Thyroid gland (tissue), 4 donors: ENCODE data around the gene CDK5RAP2.

Experiments
- POLR2A ChIP-seq, 2 donors: fragments of 450-650 bp; IDR thresholded peaks; one replicate each; pipeline ENCODE4 v1.6.1; 2017; ENCODE audit warnings: antibody characterized with exemption in 2 of 2, mild to moderate bottlenecking in 2 of 2, moderate library complexity in 1 of 2
- TF ChIP-seq, protein P1 (sequence below), 6 experiments: fragments of 200-600 bp in 3 of 6; fragments of 450-650 bp in 3 of 6; sonication (generic) in 3 of 6; IDR thresholded peaks; one replicate each; pipeline ENCODE4 v1.5.1; 2016 to 2019; ENCODE audit warnings: antibody characterized with exemption in 6 of 6, mild to moderate bottlenecking in 2 of 6, inconsistent platforms in 1 of 6, moderate library complexity in 1 of 6

DNA sequence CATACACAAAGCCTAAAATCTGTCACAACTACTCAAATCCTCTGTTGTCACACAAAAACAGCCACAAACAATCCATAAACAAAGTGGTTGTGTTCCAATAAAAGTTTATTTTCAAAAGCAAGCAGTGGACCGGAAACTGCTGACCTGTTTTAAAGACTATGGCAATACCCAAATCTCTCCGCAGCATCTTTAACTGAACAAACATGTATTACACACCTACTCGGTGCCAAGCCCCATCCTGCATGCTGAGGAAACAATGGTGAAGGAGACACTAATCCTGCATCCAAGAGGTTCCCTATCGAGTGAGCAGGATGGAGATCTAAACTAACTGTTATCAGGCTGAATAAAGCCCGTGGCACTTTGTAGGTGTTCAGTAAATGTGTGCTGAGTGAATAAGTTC is 11.2 kb downstream of the CDK5RAP2 start:
- TF ChIP-seq, protein P1, sequence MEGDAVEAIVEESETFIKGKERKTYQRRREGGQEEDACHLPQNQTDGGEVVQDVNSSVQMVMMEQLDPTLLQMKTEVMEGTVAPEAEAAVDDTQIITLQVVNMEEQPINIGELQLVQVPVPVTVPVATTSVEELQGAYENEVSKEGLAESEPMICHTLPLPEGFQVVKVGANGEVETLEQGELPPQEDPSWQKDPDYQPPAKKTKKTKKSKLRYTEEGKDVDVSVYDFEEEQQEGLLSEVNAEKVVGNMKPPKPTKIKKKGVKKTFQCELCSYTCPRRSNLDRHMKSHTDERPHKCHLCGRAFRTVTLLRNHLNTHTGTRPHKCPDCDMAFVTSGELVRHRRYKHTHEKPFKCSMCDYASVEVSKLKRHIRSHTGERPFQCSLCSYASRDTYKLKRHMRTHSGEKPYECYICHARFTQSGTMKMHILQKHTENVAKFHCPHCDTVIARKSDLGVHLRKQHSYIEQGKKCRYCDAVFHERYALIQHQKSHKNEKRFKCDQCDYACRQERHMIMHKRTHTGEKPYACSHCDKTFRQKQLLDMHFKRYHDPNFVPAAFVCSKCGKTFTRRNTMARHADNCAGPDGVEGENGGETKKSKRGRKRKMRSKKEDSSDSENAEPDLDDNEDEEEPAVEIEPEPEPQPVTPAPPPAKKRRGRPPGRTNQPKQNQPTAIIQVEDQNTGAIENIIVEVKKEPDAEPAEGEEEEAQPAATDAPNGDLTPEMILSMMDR (IDR thresholded peaks at IDR 0.05) = no peak
- no peak for TF ChIP-seq POLR2A (IDR thresholded peaks at IDR 0.05)
